GM18498 (cell line): ENCODE measurements around the gene CLDN14.

Experiments
- ATAC-seq: cut with Tn5 transposase; IDR thresholded peaks from one replicate; pipeline ENCODE4 v1.9.1; 2021; ENCODE audit warnings: mild to moderate bottlenecking, moderate library complexity; ENCODE audit not compliant: unreplicated experiment

CLDN14 gene

GRCh38 chr21:36473203-36473602 lies 6.7 kb downstream of the CLDN14 start:
- ATAC-seq = no peak

DNA sequence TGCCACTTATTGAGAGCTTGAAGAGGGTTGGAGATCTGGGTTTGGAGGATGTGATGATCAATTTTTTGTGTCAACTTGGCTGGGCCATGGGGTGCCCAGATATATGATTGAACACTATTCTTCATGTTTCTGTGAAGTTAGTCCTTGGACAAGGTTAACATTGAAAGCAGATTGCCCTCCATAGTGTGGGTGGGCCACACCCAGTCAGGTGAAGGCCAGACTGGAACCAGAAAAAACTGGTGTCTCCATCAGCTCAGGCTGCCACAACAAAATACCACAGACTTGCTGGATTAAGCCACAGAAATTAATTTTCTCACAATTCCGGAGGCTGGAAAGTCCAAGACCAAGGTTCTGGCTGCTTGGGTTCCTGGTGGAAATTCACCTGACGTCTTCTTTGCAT lies 7.5 kb downstream of the CLDN14 start:
- ATAC-seq = no peak

- ATAC-seq = peak; percentile 47
Observed at GRCh38 chr21:36471254-36471723, 8.6 kb downstream of the CLDN14 start.

DNA sequence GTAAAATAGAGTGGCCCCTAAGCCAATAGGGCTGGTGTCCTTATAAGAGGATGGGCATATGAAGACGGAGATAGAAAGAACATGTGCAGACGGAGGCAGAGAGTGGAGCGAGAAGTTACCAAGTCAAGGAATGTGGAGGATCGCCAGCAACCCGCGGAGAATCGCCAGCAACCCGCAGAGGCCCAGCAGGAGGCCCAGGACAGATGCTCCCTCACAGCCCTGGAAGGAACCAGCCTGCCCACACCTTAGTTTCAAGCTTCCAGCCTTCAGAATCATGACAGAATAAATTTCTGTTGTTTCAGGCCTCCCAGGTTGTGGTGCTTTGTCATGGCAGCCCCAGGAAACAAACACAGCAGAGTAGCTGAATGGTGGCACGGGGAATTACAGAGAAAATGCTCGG lies 9.6 kb downstream of the CLDN14 start:
- ATAC-seq = no peak

DNA sequence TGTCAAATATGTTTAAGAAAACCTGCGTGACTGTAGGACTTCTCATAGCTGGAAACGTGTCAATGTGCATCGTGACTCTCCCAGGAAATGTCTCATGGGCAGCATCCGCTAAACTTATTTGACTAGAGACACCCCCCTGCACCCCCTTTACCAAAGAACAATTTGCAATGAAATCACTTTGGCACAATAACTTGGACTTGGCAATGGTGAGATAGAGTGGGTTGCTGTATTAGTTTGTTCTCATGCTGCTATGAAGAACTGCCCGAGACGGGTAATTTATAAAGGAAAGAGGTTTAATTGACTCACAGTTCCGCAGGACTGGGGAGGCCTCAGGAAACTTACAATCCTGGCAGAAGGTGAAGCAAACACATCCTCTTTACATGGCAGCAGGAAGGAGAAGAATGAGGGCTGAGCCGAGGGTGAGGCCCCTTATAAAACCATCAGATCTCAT lies 13.8 kb downstream of the CLDN14 start:
- no peak for ATAC-seq

GRCh38 chr21:36465478-36465877 lies 14.4 kb downstream of the CLDN14 start:
- no peak for ATAC-seq

DNA sequence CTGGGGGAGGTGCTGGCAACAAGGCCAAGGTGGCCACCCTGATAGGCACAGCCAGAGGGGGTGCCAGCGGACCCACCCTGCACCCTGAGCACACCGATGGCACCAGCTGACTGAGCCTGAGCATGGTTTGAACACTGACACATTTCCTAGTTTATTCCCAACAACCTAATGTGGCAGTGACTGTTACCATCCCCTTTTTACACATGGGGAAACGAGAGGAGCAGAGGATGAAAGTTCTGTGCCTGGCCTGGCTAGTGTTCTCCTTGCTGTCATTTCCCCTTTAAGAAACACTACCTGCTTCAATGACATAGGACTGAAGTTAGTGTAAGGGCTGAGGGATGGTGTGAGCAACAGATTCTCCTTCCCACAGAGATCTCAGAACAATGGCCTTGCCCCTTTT lies 15.3 kb downstream of the CLDN14 start:
- ATAC-seq = no peak

DNA sequence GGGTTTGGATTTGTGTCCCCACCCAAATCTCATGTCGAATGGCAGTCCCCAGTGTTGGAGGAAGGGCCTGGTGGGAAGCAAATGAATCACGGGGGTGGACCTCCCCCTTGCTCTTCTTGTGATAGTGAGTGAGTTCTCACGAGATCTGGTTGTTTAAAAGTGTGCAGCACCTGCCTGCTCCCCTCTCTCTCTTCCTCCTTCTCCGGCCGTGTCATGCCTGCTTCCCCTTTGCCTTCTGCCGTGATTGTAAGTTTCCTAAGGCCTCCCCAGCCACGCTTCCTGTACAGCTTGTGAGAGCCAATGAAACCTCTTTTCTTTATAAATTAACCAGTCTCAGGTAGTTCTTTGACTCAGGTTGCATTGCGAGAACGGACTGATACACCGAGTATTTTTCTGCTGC lies 15.9 kb downstream of the CLDN14 start:
- no peak for ATAC-seq

DNA sequence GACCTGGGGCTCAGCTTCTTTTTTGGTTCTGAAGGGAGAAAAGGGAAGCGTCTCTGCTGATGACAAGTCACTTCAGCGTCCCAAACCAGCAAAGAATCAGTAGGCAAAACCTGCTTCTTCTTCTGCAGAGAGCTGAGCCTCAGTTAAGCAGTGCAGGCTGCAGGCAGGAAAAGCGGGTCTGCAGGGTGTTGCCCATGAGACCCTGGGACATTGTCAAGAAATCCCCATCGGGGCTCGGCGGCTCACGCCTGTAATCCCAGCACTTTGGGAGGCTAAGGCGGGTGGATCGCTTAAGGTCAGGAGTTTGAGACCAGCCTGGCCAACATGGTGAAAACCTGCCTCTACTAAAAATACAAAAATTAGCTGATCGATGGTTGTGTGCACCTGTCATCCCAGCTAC lies 16.7 kb downstream of the CLDN14 start:
- ATAC-seq = no peak

DNA sequence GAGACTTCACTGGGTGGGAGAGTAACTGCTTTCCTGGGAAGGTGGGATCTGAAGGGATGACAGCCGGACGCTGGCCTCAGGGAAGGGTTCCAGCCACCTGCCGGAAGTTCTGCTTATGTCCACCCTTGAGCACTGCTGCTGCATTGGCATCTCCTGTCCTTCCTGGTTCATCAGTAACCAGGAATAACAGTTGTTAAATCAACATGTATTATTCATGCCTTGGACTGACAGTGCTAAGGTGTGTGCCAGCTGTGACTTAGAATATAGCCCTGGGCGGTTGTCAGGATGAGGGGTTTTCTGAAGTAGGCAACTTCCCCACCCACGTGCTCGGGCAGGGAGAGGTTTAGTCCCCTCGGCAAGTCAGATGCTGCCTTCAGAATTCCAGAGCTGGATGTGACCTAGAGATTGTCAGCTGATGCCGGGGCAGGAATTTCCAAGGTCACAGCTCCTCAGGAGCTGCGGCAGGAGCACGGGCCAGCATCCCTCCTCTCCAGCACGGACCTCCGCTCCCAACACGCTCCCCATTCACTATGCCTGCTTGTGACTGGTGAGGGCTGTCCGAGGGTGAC lies 17.9 kb downstream of the CLDN14 start:
- no peak for ATAC-seq

DNA sequence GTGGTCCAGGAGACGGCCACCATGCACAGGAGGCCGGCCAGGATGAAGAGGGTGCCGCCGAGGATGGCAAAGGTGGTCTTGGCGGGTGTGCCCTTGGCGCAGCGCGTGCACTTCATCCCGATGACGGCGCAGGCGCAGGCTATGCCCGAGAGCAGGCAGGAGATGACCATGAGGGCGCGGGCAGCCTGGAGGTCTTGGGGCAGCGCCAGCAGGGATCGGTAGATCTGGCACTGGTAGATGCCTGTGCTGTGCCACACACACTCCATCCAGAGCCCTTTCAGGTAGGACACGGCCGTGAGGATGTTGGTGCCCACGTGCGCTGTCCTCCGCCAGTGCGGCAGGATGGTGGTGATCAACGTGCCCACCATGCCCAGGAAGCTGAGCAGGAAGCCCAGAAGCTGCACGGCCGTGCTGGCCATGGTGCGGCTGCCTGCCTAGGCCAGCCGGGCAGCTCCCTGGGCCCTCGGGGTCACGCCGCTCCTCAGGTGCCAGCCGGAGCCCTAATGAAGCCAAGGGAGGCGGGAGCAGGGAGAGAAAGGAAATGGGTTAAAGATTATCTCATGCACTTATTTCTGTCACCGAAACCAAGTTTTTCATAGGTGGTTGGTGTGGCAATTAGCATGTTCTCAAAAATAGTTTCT lies 18.5 kb downstream of the CLDN14 start:
- no peak for ATAC-seq

DNA sequence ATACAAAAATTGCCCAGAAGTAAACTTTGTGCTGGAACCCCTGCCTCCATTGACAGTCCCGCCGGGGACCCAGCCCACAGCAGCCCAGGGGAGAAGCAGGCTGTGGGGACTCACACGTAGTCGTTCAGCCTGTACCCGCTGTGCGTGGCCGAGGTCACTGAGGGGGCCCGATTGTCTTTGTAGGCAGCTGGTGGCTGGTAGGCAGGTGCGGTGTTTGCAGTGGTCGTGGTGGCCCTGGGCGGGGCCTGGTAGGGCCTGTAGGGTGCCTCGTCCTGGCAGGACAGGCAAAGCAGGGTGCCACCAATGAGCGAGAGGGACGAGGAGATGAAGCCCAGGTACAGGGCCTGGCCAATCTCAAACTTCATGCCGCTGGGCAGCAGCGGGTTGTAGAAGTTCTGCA lies 19.1 kb downstream of the CLDN14 start:
- no peak for ATAC-seq

DNA sequence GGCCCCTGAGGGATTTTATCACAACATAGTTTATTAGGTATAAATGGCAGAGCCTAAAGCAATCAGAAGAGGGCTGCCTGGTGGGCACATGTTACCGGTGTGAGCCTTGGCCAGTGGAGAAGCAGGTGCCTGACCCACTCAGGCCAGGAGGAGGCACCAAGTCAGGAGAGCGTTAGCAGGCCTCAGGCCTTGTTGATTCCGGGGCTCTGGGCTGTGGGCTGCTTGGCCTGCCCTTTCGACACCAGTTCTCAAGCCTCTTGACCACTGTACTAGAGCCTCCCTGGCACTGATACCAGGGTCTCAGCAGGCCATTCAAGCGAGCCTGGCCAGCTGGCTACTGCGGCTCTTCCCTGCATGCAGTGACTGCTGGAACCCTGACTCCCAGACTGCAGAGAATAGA lies 20.8 kb downstream of the CLDN14 start:
- ATAC-seq = no peak

- no peak for ATAC-seq
Observed at GRCh38 chr21:36456729-36457414, 23.1 kb downstream of the CLDN14 start.

GRCh38 chr21:36454706-36455105 lies 25.2 kb downstream of the CLDN14 start:
- ATAC-seq = no peak

GRCh38 chr21:36454093-36454531 lies 25.8 kb downstream of the CLDN14 start:
- no peak for ATAC-seq

- ATAC-seq = no peak
Observed at GRCh38 chr21:36452281-36452825, 27.6 kb downstream of the CLDN14 start.

DNA sequence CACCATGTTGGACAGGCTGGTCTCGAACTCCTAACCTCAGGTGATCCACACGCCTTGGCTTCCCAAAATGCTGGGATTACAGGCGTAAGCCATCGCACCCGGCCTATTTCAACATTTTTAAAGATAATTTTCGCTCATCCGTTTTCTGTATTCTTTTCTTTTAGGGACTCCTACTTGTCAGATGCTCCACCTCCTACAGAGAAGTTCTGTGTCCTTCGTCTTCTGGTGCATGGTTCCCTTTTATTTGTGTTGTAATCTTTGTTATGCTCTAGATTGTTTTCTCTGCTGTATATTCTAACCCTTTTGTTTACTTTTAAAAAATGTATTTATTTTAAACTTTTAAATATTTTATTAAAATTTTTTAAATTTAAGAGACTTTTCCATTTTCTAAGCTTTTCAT lies 28.4 kb downstream of the CLDN14 start:
- no peak for ATAC-seq

DNA sequence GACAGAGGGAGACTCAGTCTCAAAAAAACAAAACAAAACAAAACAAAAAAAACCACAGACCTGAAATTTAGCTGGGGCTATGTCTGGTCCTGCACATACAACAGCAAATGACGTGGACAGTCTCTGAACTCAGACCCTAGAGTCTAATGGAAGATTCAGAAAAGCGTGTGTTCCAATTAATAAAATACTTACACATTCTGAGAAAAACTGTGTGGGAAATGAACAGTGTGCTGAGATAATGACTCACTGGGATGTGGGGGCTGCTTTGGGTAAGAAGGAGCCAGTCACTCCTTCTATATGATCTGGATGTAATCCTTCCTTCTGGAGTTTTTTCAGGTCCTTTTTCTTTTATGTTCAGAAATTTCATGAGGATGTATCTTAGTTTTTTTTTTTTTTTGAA lies 29.4 kb downstream of the CLDN14 start:
- ATAC-seq = no peak

DNA sequence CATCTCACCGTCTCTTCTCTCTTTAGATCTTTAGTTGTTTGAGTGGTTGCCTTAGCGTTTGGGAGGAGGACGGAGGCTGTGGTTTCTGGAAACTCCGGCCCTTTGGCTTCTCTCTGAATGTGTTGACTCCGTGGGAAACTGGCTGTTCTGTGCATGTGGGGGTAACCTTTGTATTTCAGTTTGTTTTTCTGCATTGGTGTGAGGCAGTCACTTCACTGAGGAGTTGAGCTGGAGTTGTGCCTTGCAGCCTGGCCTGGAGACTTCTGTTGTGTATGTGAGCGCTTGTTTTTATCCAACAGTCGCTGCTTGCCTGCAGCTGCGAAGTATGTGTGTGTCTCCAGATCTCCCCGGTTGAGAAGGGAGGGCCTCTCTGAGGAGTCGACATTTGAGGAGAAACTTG lies 33.6 kb downstream of the CLDN14 start:
- ATAC-seq = no peak

- no peak for ATAC-seq
Observed at GRCh38 chr21:36441715-36442114, 38.2 kb downstream of the CLDN14 start.

DNA sequence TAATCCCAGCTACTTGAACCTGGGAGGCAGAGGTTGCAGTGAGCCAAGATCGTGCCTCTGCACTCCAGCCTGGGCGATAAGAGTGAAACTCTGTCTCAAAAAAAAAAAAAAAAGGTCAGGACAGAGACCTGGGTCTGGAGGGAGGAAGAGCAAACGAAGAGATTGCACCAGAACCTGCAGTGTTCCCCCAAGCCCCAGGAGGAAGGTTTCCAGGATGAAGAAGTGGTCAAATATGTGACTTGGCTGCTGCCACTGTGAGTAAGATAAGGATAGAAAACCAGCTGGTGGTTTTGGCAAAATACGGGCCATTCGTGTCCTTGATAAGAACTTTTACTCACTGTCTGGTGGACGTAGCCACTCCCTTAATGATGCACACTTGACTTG lies 42.2 kb downstream of the CLDN14 start:
- no peak for ATAC-seq
